Fibroblast of skin of left quadriceps (primary cell): ENCODE measurements around the gene PHRF1.

Experiments used
- DNase-seq, 2 experiments: peaks; one replicate each; pipeline ENCODE4 v3.0.0-alpha.2; 2013; ENCODE audit warnings: low read depth in 2 of 2

Gene PHRF1

DNA sequence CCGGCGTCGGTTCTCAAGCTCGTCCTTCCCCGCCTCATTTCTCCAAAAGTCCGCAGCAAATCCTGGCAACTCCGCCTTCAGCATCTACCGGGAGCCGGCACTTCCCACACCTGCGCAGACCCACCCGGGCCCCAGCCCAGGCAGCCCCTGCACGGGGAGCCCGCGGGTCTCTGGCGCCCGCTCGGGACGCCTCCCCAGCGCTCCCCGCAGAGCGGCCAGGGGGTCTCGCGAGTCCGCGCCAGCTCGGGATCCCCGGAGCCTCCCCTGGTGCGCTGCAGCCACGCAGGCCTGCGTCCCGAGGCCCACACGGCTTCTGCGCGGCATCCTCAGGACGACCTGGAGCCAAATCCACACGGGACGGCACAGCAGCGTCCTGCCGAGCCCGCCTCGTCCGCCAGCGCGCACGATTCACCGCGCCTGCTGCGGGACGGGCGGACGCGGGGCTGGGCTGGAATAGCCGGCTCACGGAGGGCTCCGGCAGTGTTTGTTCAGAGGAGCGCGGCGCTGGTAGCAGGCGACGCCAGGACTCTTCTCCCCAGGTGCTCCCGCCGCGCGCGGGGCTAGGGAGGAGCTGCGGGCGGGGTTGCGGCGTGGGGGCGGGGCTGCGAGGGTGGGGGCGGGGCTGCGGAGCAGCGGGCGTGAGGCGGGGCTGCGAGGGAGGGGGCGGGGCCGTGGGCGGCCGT is 816 bp upstream of the PHRF1 start:
- DNase-seq: no peak

- DNase-seq: no peak
Measured at GRCh38 chr11:576811-577610, 741 bp downstream of the PHRF1 start.

DNA sequence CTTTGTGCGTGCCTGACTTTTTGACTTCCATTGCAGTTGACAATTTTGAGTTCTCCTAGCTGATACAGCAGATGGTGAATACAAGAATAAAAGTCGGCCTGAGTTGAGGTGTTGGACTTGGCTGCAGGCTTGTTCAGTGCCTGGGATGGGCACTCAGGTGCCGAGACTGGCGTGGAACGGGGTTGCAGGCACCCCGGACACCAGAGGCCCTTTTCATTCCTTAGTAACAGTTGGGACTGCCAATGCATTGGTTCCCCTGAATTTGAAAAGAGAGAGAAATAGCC is 1.3 kb downstream of the PHRF1 start:
- DNase-seq: no peak

GRCh38 chr11:578276-579035 is 2.2 kb downstream of the PHRF1 start:
- no peak for DNase-seq

DNA sequence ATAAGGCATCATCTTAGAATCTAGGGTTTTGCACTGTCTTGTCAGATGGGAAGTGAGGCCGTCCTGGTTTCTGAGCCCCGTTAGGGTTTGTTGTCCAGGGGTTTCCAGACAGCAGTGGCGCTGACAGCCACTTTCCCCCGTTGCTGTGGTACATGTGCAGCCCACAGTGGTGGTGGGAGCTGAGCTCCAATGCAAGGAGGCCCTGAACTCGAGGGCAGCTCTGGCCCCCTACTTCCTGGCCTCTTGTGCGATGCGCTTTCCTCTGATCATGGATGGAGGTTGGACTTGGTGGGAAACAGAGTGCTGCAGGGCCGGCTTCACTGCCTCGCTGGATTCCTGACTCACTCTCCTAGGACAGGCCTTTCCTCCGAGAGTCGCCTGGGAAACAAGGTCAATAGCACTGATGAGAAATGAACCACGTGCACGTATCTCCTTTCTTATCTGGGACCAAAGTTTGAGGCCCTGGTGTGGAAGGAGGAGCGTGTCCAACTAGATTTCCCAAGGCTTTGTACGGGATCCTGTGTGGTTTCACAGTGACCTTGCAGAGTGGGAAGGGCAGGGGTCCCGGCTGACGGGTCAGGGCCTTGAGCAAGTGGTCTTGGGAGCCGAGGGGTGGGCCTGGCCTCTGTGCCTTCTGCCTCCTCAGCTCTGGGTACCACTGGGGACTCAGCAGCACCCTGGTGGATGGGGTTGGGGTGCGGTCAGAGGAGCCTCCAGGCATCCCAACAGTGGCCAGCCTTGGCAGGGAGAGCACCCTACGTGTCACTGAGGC is 3.7 kb downstream of the PHRF1 start:
- DNase-seq: no peak

DNA sequence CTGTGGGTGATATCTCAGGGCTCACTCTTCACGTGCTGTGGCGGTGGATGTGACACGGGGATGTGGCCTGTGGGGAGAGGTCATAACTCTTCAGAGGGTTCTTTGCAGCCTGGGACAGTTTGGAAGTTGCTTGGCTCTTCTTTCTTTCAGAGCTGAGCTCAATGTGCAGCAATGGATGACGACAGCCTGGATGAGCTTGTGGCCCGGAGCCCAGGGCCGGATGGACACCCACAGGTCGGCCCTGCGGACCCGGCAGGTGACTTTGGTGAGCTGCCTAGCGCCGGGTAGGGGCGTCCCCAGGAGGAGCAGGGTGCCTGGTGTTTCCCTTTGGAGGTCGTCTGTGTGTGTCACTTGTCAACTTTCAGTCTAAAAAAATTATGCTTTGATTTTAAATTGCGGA is 5.1 kb downstream of the PHRF1 start:
- no peak for DNase-seq

GRCh38 chr11:581752-582151 is 5.5 kb downstream of the PHRF1 start:
- DNase-seq: no peak

GRCh38 chr11:584287-584686 is 8.0 kb downstream of the PHRF1 start:
- no peak for DNase-seq

- no peak for DNase-seq
Measured at GRCh38 chr11:586376-587316, 10.4 kb downstream of the PHRF1 start.

DNA sequence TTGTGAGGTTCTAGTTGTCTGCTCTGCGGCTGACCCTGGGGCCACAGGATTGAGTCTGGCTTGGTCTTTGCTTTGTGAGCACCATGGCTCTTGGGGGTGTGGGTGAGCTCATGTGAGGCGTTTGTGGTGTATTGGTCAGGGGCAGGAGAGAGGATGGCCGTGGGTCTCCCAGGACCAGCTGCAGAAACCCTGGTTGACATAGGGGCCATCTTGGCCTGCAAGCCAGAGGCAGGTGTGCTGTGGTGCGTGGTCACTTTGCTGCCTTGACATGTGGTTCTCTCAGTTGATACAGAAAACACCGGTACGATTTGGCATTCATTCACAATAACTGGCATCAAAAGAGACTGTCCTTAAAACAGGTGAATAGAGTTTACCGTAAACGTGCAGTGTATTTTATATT is 11.3 kb downstream of the PHRF1 start:
- no peak for DNase-seq

DNA sequence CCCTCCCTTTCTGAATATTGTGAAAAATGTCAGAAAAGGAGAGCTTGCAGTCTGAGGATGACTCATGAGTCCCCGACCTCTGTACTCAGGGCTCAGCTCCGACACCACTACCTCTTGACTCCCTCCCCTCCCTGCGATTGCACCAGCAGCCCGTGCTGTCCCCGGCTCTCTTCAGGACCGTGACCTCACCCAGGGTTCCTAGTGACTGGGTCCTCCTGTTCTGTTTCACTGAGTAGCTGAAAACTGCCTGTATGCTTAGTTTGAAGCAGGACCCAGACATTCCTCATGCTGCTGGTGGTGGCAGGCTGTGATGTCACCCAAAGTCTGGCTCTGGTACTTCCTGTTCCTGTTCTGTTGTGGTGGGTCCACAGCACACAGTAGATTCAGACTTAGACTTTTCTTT is 11.7 kb downstream of the PHRF1 start:
- no peak for DNase-seq

GRCh38 chr11:589798-590197 is 13.5 kb downstream of the PHRF1 start:
- DNase-seq: no peak

DNA sequence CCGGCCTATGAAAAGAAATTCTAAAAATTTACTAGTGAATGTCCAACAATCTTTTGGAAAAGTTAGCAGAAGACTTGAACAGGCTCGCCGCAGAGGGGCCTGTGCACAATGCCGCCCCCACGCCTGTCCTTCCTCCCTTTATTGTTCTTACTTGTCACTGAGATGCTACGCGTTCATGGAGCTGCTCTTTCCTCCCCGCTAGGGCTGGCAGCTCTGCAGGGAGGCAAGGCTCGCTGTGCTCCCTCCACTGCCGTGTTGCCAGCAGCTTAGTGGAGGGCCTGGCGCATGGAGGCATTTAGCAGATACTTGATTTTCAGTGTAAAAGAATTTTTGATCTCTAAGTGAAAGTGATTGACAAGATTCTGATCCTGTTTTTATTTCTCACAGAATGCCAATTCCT is 14.7 kb downstream of the PHRF1 start:
- DNase-seq: no peak

DNA sequence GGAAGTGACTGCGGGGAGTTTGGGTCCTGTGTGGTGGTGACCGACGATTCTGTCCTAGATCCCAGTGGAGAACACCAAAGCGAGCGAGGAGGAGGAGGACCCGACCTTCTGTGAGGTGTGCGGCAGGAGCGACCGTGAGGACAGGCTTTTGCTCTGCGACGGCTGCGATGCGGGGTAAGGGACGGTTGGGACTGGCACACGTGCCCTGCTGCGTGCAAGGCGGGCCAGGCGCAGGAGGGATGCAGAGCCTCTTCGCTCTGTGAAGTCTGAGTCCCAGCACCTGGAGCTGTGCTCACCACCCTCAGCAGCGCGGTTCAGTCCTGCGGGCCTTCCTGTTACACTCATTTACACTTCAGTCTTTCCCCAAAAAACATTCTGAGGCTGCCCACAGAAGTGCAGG is 16.2 kb downstream of the PHRF1 start:
- DNase-seq: no peak

DNA sequence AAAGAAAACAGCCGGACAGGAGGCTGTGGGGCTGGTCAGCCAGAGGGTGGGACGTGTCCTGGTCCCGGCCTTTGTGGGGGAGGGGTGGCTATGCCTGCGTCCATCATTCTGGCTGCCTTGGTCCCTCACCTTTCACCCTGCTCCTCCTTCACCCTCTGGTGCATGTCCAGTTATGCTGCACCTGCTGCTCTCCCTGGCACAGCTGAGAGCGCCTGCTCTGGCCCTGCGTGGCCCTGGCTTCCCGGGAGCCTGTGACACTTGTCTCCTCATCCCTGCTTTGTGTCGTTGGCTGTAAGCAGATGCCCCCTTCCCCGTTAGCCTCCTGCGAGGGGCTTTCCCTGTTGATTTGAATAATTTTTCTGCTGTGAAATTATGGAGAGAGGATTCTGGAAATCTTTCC is 16.6 kb downstream of the PHRF1 start:
- DNase-seq: no peak

DNA sequence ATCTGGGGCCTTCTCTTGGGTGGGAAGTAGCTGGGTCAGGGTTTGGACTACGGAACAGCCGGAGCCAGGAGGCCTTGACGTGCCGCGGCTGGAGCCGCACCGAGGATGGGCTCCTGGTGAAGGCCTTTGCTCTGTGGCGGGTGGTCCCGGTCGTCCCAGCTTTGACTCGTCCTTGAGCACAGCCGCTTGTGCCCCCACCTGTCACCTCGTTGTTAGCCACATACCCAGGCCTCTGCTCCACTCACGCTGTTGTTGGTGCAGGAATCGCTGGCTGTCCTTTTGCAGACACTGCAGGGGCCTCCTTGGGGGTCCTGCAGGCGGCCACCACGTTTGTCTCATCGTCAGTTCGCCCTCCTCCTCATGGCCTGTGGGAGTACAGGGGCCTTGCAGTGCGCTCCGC is 17.1 kb downstream of the PHRF1 start:
- DNase-seq: no peak

- DNase-seq: no peak
Measured at GRCh38 chr11:595400-595799, 19.1 kb downstream of the PHRF1 start.

DNA sequence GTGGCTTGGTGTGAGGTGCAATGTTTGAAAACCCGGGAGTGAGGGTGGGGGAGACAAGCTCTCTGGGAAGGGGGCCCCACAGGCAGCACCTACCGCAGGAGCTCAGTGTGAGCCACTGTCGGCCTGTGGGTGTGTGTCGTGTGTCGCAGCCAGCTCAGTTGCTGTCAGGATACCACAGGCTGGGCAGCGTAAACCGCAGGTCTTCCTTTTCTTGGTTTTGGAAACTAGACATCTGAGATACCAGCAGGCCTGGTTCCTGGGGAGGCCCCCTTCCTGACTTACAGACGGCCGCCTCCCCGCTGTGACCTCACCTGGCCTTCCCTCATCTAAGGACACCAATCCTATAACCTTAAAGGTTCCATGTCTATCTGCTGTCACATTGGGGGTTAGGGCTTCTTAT is 20.1 kb downstream of the PHRF1 start:
- DNase-seq: no peak

GRCh38 chr11:597166-597725 is 21.0 kb downstream of the PHRF1 start:
- no peak for DNase-seq

- DNase-seq: no peak
Measured at GRCh38 chr11:598005-598680, 21.9 kb downstream of the PHRF1 start.
